ENCODE results near the gene TBC1D2B. TPM values are rescaled to one million over a fixed set of nuclear protein-coding genes. Genes with fewer than 3 reads are reported as not detected.
A peak's percentile ranks its signal among the peaks of the same experiment; 100 is the strongest.

Gene TBC1D2B
- polyA plus RNA-seq (ENCODE audit: insufficient read length in 4 of 4): 10 to 100 TPM; 29.0 to 32.1 (median 30.5) TPM

DNA sequence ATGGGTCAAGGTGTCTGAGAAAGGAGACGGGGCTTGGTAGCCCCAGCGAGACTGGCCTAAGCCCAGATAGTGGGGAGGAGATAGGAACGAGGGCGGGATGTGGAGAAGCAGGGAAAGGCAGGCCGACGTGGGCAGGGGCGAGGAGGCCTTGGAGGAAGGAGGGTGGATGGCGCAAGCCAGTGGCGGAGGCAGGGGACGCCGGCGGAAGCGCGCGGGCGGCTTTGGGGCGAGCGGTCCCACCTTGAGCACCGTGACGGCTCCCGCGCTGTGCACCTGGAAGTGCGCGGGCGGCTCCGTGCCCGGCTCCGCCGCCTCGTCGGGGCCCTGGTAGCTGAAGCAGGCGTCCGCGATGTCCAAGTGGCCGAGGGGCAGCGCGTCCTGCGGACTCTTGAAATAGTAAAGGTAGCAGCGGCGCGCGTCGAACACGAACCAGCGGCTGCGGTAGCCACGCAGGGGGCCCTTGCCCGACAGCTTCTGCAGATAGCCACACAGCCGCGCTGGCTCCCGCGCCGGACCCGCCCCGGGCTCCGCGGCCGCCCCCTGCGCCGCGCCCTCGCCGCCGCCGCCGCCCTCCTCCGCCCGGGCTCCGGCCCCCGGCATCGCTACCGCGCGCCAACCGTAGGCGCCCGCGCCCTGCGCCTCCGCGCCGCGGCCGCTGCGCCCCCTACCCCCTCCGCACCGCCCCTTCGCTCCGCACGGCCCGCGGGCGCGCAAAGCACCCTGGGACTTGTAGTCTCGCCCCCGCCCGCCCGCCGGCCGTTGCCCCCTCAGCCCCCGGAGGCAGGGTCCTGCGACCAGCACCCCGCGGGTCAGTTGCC is at the start of gene TBC1D2B:
Gene TBC1D2B (minus strand): TSS at position 659 of the 818 bp plus-strand sequence. CDS start 59 bp downstream, at position 600.
- no peak for DNase-seq (ENCODE audit: low read depth in 4 of 4, low spot score in 3 of 4)

DNA sequence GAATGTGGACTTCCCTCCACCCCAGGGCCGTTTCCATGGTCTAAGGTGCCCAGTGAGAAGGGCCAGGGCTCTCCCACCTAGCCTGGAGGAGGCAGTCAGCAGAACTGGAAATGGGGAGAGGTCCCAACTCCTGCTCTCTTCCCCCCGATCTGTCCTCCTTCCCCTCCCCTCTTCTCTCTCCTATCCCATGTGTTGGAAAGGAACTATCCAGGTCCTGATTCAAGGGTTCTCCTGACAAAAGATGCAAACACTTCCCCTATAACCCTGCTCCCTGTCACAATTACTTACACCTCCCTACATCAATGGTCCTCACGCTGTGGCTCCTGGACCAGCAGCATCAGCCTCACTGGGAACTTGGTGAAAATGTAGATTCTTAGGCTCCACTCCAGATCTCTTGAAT is 47.8 kb upstream of the TBC1D2B start:
- DNase-seq (ENCODE audit: low read depth in 4 of 4, low spot score in 3 of 4): no peak

- DNase-seq (ENCODE audit: low read depth in 4 of 4, low spot score in 3 of 4): no peak
Observed at GRCh38 chr15:78120523-78120922, 43.0 kb upstream of the TBC1D2B start.

DNA sequence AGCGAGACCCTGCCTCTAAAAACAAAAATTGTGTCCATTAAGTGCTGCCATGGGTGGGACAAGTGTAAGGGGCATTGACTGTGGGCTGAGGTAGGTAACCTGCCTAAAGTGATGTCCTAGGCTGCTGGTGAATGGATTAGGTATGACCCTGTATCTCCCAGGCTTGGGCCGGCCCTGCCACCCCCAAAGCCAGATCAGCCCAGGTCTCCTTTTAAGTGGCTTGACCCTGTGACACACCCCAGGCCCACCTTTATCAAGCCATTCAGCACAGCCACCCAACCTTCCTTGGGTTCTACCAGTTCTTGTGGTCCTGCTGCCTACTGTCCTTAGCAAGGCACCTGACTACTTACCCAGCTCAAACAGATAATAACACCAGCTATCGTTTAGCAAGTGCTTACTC is 35.0 kb upstream of the TBC1D2B start:
- DNase-seq (ENCODE audit: low read depth in 4 of 4, low spot score in 3 of 4): no peak

- DNase-seq (ENCODE audit: low read depth in 4 of 4, low spot score in 3 of 4): no peak
Observed at GRCh38 chr15:78111788-78112187, 34.3 kb upstream of the TBC1D2B start.

- no peak for DNase-seq (ENCODE audit: low read depth in 4 of 4, low spot score in 3 of 4)
Observed at GRCh38 chr15:78110916-78111475, 33.5 kb upstream of the TBC1D2B start.

DNA sequence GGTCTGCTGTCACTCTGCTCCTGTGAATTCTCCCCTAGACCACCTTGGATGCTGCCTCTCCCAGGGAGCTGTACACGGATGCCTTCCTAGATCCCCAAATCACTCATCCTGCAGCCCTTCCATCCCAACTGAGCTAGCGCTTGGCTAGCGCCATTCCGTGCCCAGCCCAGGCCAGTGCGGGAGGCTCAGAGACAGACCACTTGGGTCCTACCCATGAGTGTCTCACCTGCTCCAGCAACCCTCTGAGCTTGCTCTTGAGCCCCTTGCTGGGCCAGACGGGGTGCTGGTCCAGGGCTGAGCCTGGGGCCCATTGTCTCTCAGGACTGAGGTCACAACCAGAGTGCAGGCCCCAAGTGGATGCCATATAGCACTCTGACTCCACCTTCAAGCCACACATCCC is 32.6 kb upstream of the TBC1D2B start:
- DNase-seq (ENCODE audit: low read depth in 4 of 4, low spot score in 3 of 4): no peak

DNA sequence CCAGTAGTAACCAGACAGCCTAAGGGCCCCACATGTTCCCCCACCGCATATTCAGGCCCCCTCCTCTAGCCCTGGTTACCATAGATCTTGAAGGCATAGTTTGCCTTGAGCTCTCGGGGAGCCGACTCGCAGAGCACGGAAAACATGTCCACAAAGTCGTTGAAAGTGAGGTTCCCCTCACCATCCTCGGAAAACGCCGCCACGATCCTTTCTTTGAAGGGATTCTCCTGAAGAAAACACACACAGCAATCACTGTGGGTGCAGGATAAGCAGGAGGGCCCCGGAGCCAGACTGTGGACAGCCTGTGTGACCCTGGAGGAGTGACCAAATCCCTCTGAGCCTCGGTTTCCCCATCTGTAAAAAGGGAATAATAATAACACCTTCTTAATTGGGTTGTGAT is 31.6 kb upstream of the TBC1D2B start:
- no peak for DNase-seq (ENCODE audit: low read depth in 4 of 4, low spot score in 3 of 4)

- peak in 2 of 4 donors; percentile 47 to 49 for DNase-seq (ENCODE audit: low read depth in 4 of 4, low spot score in 3 of 4)
Observed at GRCh38 chr15:78108300-78109084, 31.0 kb upstream of the TBC1D2B start.

DNA sequence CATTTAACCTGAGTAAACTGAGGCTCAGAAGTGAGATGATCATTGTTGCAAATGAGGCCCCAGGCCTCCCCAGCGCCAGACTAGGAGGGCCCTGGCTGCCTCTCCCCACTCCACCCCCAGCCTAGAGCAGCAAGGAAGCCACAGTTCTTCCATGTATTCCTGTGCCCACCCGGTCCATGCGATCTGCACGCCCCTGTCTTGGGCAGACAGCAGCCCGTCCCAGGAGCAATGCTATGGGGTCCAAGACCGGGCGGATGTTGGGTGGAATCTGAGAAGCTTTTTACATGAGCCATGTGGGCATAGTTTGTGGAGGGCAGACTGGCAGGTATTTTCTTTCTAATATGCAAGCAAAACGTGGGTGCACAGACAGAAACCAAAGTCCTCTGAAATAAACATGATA is 30.0 kb upstream of the TBC1D2B start:
- DNase-seq (ENCODE audit: low read depth in 4 of 4, low spot score in 3 of 4): no peak

GRCh38 chr15:78105476-78106241 is 28.1 kb upstream of the TBC1D2B start:
- DNase-seq (ENCODE audit: low read depth in 4 of 4, low spot score in 3 of 4): no peak

DNA sequence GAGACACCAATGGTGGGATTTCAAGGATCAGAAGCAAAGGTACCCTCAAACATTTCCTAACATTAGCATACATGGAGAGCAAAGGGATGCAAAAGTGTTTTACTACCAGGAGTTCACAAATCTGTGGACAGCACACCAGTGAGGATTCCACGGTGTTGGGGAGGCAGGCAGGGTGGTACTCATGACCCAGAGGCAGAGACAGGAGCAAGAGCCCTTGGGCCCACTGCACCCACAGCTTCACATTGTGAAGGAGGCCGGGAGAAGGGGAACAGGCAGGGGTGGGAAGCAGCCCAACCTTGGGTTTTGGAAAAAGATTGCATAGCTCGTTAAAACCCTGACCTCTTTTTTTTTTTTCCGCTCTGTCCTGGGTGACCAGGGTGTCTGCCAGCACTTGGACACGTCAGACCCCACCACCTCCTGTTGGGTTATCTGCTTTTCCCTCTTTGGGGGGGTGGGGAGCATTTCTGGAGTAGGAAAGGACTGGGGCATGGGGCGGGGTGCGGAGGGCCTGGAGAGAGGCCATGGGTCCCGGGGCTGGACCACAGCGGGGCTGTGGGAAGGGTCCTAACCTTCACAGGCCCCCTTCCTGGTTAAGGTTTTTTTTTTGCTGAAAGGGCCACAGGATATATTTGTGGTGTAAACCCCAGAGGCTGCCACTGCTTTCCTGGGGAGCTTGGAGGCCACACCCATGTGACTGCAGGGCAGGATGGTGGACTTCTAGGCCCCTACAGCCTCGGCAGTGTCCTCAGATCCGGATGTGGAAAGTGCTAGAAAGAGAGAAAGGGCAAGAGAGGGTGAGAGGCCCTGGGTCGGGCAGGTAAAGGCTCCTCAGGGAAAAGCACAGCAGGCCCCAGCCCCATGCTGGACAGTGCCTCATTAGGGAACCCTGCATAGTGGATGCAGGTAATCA is 27.3 kb upstream of the TBC1D2B start:
- no peak for DNase-seq (ENCODE audit: low read depth in 4 of 4, low spot score in 3 of 4)

GRCh38 chr15:78104119-78104479 is 26.6 kb upstream of the TBC1D2B start:
- no peak for DNase-seq (ENCODE audit: low read depth in 4 of 4, low spot score in 3 of 4)

- DNase-seq (ENCODE audit: low read depth in 4 of 4, low spot score in 3 of 4): no peak
Observed at GRCh38 chr15:78103406-78104118, 26.1 kb upstream of the TBC1D2B start.

- no peak for DNase-seq (ENCODE audit: low read depth in 4 of 4, low spot score in 3 of 4)
Observed at GRCh38 chr15:78102741-78103140, 25.2 kb upstream of the TBC1D2B start.

GRCh38 chr15:78102211-78102610 is 24.7 kb upstream of the TBC1D2B start:
- DNase-seq (ENCODE audit: low read depth in 4 of 4, low spot score in 3 of 4): no peak

DNA sequence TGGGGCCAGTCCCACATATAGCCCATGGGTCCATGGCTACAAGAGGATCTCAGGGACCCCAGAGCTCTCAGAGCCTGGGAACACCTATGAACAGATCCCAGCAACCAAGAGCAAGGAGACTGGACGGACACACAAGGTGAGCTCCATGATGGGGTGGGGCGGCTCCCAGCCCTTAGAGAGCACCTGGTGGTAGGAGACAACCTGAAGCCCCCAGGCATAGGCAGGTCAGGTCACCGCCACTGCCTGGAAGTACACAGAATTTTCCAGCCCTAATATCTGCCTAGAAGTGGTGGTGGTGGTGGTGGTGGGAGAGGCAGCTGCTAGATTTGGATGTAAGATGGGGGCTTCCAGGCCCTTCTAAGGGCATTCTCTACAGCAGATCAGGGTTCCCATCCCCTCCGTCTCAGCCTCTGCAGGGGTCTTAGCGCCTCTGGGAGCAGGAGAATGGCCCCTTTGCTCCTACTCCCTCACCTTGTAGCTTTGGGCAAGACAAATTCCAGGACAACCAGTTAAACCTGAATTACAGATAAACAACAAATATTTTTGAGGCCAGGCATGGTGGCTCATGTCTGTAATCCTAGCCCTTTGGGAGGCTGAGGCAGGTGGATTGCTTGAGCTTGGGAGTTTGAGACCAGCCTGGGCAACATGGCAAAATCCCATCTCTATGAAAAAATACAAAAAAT is 24.1 kb upstream of the TBC1D2B start:
- DNase-seq (ENCODE audit: low read depth in 4 of 4, low spot score in 3 of 4): no peak

- no peak for DNase-seq (ENCODE audit: low read depth in 4 of 4, low spot score in 3 of 4)
Observed at GRCh38 chr15:78100886-78101285, 23.4 kb upstream of the TBC1D2B start.
